A673 (cell line): Measurements from ENCODE around the gene ATF5.

Experiments used
- CTCF ChIP-seq: fragments of 300-800, 200-600 bp; sonication (generic); conservative IDR thresholded peaks from 2 replicates; pipeline ENCODE4 v1.5.1; 2017; ENCODE audit warnings: low read depth, mild to moderate bottlenecking, antibody characterized with exemption, low read length, moderate library complexity, mixed read lengths
- EZH2 ChIP-seq: fragments of 200-600 bp; sonication (generic); IDR thresholded peaks from 2 replicates; pipeline ENCODE4 v1.6.1; 2017; ENCODE audit warnings: borderline replicate concordance, low read depth, mild to moderate bottlenecking, mixed read lengths, antibody characterized with exemption, low read length; ENCODE audit not compliant: poor library complexity, severe bottlenecking

GRCh38 chr19:49976496-49976895, 47.5 kb downstream of the ATF5 start:
- TF ChIP-seq CTCF: no peak
- no peak for TF ChIP-seq EZH2
